Fibroblast of villous mesenchyme (primary cell): ENCODE results near the gene EPN1. TPM values are rescaled to one million over a fixed set of nuclear protein-coding genes. Genes with fewer than 3 reads are reported as not detected.
"Not testable (repeated sequence)": the region's sequence is repeated elsewhere in the genome, so short reads cannot be mapped to it uniquely, and the experiment has no call there.

Source experiments
- DNase-seq: peaks from one replicate; pipeline ENCODE4 v3.0.0-alpha.2; 2010; ENCODE audit warnings: low read depth
- H3K4me3 ChIP-seq: 2 replicates; pipeline ENCODE4 v1.5.1; 2011; ENCODE audit warnings: low read depth, mild to moderate bottlenecking, low read length
- total RNA-seq: library from RNA; depleted of rRNA; stranded (reverse); fragments of >200 nt; gene quantifications from 2 replicates; pipeline ENCODE4 v1.2.3, GENCODE V29; 2012
- TF ChIP-seq, protein P1 (sequence below): IDR thresholded peaks from 2 replicates; pipeline ENCODE4 v1.5.1; 2012; ENCODE audit warnings: low read depth, mild to moderate bottlenecking, low read length; ENCODE audit not compliant: insufficient read depth

The EPN1 gene
- total RNA-seq, 1 donor: 17.7 TPM

DNA sequence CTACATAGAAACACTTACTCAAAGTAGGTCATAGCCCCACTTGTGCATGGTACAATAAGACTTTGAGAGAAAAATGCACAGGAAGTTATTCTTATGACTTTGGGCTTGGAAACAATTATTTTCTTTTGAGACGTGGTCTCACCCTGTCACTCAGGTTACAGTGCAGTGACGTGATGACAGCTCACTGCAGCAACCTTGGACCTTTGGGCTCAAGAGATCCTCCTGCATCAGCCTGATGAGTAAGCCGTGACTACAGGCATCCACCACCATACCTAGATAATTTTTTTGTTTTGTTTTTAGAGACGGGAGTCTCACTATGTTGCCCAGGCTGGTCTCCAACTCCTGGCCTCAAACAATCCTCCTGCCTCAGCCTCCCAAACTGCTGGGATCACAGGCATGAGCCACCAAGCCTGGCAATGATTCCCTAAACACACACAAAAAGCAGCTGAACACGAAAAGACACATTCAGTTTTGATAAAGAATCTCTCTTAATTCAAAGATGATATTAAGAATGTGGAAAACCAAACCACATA is 45.3 kb downstream of the EPN1 start:
- TF ChIP-seq, protein P1, sequence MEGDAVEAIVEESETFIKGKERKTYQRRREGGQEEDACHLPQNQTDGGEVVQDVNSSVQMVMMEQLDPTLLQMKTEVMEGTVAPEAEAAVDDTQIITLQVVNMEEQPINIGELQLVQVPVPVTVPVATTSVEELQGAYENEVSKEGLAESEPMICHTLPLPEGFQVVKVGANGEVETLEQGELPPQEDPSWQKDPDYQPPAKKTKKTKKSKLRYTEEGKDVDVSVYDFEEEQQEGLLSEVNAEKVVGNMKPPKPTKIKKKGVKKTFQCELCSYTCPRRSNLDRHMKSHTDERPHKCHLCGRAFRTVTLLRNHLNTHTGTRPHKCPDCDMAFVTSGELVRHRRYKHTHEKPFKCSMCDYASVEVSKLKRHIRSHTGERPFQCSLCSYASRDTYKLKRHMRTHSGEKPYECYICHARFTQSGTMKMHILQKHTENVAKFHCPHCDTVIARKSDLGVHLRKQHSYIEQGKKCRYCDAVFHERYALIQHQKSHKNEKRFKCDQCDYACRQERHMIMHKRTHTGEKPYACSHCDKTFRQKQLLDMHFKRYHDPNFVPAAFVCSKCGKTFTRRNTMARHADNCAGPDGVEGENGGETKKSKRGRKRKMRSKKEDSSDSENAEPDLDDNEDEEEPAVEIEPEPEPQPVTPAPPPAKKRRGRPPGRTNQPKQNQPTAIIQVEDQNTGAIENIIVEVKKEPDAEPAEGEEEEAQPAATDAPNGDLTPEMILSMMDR: no peak
- no peak overlapping the region for H3K4me3 ChIP-seq
- no peak for DNase-seq

DNA sequence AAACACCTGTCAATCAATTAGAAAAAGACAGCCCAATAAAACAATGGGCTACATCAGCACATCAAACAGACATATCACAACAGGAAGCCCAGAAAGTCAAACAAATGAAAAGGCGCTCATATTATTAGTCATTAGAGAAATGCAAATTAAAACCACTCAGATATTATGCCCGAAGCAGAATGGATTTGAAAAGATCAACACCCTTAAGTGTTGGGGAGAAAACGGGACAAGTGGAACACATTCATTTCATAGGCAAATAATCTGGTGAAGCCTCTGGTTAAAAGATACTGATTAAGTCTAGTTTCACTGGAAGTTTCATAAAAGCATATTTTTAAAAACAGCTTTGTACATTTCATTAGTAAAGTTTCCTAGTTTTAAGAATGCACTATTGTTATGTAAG is 45.8 kb downstream of the EPN1 start:
- TF ChIP-seq, protein P1: no peak
- H3K4me3 ChIP-seq: no peak overlapping the region
- no peak for DNase-seq

GRCh38 chr19:55723491-55723890 is 48.5 kb downstream of the EPN1 start:
- H3K4me3 ChIP-seq: no peak overlapping the region
- DNase-seq: no peak
- TF ChIP-seq, protein P1: no peak

GRCh38 chr19:55730378-55730777 is 55.4 kb downstream of the EPN1 start:
- DNase-seq, H3K4me3 ChIP-seq: not testable (repeated sequence)

DNA sequence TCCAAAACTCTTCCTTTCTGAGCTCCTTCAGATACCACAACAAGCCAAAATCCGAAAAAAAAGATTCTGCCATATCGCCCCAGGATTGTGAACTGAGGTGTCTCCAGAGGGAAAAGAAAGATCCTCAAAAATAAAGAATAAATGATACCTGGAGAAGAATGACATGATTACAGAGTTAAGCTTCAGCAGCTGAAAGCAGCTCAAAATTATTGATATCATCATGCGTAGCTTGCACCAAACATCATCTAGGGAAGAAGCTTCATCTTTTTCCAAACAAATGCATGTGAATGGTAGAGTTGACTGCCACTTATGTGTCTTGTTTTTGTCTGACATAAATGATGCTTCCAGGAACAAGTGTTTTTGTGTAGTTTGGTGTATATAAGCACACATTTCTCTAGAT is 63.3 kb downstream of the EPN1 start, which contains the start of gene NLRP9:
Gene NLRP9 (minus strand): TSS at position 101 of the 400 bp plus-strand sequence. CDS start 28 bp downstream, at position 73.
- TF ChIP-seq, protein P1: no peak
- H3K4me3 ChIP-seq: no peak within 1 kb of the TSS
- DNase-seq: no peak

- DNase-seq: no peak
- H3K4me3 ChIP-seq: no peak overlapping the region
- TF ChIP-seq, protein P1: no peak
Measured at GRCh38 chr19:55750715-55751114, 75.7 kb downstream of the EPN1 start.

DNA sequence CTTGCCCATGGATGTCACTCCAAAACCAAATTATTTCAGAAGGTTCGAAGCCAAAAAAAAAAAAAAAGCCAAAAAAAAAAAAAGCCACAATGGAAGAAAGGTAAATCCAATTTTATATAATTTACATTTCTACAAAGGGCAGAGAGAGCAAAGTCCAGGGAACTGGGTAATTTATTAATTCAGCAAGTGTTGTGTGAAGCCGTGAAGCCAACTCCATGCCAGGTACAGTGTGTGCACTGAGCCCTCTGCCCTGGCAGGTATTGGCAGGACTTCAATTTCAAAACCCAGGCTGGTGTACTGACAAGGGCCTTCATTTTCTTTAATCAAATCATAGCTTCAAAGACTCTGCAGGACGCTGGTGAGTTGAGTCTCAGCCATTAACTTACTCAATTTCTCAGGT is 78.4 kb downstream of the EPN1 start:
- TF ChIP-seq, protein P1: no peak
- no peak for DNase-seq
- no peak overlapping the region for H3K4me3 ChIP-seq

DNA sequence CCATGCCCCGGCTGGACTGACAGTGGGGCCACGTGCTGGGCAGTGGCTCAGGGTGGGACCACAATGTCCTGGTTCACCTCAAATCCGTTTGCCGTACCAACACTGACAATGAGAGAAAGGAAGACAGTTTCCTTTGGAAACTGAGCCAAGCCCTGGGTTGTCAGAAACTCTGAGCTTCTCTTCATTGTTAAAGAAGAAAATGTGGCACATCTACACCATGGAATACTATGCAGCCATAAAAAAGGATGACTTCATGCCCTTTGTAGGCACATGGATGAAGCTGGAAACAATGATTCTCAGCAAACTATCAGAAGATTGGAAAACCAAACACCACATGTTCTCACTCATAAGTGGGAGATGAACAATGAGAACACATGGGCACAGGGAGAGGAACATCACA is 81.8 kb downstream of the EPN1 start:
- not testable (repeated sequence) for H3K4me3 ChIP-seq, DNase-seq

DNA sequence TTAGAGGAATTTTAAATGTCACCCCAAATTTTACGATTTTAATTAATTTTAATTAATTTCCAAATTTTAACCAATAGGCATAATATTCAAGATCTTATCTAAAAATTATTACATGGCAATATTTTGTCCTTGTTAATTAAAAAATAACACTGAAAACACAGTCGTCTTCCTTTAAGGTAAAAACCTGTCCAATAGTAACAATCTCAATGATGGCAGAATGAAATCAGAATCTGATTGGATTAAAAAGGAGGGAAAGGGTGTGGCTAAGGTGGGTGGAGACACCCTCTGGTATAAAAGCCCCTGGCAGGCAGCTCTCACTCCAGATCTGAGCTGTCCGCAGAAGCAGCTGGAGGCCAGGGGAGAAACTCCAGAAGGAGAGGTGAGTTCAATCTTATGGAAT is 83.8 kb downstream of the EPN1 start, which contains the start of gene RFPL4A:
Gene RFPL4A (plus strand): TSS at position 301 of the 400 bp plus-strand sequence. CDS start 2,704 bp downstream, outside the sequence.
- DNase-seq, H3K4me3 ChIP-seq: not testable (repeated sequence)
